ENCODE data around the gene FNDC3B.

DNA sequence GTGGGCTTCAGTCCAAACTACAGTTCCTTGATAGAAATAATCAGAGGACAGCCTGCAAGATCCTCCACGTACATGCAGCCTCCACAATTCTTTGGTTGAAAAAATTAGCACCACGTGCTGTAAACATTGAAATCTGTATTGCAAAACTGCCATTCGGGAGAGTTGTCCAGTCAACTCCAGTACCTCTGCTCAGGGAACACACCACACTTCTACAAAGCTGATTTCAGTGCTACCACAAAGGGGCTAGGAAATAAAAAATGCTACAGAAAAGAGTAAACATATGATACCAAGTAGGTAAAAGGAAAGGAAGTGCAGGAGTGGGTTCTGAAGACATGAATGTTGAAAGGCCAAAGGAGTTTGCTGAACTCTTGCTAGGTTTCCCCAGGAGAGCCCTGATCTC lies 368.5 kb downstream of the FNDC3B start:
- TF ChIP-seq, protein P1, sequence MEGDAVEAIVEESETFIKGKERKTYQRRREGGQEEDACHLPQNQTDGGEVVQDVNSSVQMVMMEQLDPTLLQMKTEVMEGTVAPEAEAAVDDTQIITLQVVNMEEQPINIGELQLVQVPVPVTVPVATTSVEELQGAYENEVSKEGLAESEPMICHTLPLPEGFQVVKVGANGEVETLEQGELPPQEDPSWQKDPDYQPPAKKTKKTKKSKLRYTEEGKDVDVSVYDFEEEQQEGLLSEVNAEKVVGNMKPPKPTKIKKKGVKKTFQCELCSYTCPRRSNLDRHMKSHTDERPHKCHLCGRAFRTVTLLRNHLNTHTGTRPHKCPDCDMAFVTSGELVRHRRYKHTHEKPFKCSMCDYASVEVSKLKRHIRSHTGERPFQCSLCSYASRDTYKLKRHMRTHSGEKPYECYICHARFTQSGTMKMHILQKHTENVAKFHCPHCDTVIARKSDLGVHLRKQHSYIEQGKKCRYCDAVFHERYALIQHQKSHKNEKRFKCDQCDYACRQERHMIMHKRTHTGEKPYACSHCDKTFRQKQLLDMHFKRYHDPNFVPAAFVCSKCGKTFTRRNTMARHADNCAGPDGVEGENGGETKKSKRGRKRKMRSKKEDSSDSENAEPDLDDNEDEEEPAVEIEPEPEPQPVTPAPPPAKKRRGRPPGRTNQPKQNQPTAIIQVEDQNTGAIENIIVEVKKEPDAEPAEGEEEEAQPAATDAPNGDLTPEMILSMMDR (IDR thresholded peaks at IDR 0.05): no peak
- TF ChIP-seq POLR2A (IDR thresholded peaks at IDR 0.05): no peak

Measured in testis (tissue), 2 donors.